ENCODE data around the gene CPM.

The CPM gene

GRCh38 chr12:68903511-68903910 lies 29.5 kb downstream of the CPM start:
- no peak for DNase-seq

DNA sequence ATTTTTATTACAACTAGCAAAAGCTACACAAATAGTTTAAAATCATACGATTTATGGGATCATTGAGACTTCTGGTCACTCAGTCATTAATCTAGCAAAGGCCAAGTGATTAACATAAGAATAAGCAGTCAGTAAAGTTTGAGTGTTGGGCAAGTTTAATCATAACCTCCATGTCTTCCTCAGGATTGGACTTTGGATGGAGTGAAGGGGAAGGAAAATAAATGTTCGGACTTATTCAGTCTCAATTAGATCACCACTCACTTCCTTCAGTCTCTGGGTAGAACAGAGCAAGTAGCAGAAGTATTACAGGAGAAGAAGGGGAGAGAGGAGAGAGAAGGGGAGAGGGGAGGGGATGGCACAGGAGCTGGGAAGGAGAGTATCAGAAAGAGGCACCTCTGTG lies 31.4 kb downstream of the CPM start:
- no peak for DNase-seq

- DNase-seq: no peak
These were observed 31.8 kb downstream of the CPM start for GRCh38 chr12:68901145-68901544.

GRCh38 chr12:68900241-68900640 lies 32.7 kb downstream of the CPM start:
- DNase-seq: no peak

DNA sequence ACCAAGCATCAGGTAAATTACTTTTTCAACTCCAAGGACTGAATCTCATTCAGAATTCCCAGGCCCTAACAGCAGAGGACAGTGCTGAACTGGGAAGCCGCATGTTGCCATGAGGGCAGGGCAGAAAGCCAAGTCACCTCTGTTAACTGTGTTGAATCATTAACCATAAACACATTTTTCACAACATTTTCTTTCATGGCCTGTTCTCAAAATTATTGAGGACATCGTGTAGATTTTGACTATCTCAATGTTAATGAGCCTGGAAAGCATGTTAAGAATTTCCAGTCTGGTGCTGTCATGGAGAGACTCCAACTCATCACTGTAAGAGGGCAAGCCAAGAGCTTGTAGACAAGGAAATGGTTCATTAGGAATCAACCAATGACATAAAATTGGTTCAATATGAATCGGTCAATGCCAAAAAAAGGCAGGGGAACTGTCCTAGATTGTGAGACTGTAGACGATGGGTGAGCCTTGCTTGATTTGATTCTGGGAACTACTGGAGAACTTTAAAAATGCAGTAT lies 33.7 kb downstream of the CPM start:
- no peak for DNase-seq

GRCh38 chr12:68896881-68897540 lies 36.0 kb downstream of the CPM start:
- no peak for DNase-seq

- no peak for DNase-seq
These were observed 38.6 kb downstream of the CPM start for GRCh38 chr12:68894276-68894855.

DNA sequence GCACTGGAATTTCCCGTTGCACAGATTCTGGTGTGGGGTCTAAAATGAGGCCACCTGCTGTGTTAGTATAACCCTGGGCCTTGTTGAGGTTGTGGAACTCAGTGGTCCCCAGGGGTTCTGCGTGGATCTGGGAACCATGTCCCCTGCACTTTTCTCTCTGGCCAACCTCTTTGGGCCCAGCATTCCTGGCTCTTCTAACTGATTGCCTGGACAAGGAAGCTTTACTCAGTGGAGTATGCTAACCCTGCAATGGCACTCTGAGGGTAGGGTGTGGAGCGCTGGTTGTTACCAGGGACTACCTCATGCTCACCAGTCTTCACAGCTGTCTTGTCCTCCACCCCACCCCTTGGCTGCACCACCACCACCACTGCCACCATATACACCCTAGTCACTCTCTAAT lies 39.2 kb downstream of the CPM start:
- no peak for DNase-seq

DNA sequence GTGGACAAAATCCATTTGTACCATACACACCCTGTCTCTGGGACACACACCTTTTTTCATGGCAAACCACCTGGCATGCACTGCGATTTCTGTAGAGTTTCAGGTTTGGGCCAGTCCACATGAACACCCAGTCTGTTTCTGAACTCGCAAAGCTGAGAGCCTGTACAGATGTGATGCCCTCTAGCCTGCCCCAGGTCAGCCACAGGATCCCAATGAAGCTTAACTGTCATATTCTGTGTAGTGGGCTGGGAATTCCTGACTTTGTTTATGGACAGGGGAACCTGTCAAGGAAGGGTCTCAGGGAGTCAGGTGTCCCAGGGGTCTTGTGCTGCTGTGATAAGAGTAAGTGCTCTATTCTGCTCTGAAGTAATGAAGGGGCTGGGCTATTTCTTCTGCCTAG lies 39.8 kb downstream of the CPM start:
- no peak for DNase-seq

- DNase-seq: no peak
These were observed 41.8 kb downstream of the CPM start for GRCh38 chr12:68891141-68891540.

DNA sequence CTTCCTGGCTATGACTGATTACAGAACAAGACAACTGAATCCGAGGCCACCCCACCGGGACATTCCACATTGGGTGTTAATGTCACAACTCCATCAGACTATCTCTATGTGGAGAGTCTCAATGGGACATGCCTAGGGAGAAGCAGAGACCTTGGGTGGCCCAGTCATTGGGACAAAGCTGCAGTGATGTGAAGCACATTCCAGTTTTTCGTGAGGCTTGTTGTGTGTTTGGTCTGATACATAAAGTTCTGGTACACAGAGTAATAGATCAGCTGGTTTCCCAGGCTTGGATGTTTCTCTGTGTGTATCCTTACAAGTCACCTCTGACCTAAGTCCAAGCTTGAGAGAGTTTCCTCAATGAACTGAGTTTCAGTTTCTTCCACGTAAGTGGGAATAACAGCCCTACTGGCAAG lies 42.3 kb downstream of the CPM start:
- DNase-seq: no peak

GRCh38 chr12:68888243-68888642 lies 44.7 kb downstream of the CPM start:
- no peak for DNase-seq

- DNase-seq: no peak
These were observed 45.3 kb downstream of the CPM start for GRCh38 chr12:68887641-68888040.

DNA sequence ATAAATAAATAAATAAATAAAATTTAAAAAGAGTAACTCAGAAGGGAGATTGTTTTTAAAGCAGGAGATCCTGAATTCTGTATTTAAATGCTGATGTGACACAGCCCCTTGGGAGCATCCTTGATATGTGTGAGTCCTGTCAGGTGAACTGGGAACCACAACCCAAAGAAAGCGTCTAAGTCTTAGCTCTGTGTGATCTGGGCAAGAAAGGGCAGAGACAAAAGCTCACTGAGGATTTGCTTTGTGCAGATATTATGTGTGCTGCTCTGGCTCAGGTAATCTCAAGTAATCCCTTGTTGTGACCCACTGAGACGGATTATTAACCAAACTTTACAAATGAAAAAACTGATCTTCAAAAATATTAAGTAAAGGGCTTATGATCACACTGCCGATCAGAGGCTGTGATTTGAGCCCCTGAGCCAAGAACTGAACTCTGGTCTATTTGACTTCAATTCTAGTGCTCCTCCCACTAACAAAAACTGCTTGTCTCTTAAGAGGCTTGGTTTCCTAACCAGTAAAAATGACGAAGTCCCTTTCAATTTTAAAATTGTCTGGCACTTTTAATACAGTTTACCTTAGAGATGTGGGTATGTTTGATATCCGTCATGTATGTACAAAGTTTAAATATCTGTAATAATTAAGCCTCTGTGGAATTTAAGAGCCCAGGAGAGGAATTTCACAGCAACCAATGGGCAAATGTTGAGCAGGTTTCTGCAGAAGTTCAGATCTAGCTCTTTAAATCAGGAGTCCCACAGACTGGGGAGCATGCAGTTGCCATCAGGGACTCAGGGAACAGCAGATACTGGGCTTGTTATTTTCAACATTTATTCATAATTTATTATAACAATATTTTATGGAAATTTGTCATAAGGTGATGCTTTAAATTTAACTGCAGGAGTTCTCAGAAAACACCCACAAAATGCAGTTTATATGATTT lies 46.1 kb downstream of the CPM start:
- no peak for DNase-seq

- DNase-seq: no peak
These were observed 47.6 kb downstream of the CPM start for GRCh38 chr12:68885381-68885780.

- no peak for DNase-seq
These were observed 48.7 kb downstream of the CPM start for GRCh38 chr12:68884251-68884650.

GRCh38 chr12:68883151-68883550 lies 49.8 kb downstream of the CPM start:
- no peak for DNase-seq

- DNase-seq: no peak
These were observed 50.6 kb downstream of the CPM start for GRCh38 chr12:68882251-68882964.

GRCh38 chr12:68880660-68881325 lies 52.2 kb downstream of the CPM start:
- DNase-seq: no peak

- no peak for DNase-seq
These were observed 54.1 kb downstream of the CPM start for GRCh38 chr12:68878846-68879245.

DNA sequence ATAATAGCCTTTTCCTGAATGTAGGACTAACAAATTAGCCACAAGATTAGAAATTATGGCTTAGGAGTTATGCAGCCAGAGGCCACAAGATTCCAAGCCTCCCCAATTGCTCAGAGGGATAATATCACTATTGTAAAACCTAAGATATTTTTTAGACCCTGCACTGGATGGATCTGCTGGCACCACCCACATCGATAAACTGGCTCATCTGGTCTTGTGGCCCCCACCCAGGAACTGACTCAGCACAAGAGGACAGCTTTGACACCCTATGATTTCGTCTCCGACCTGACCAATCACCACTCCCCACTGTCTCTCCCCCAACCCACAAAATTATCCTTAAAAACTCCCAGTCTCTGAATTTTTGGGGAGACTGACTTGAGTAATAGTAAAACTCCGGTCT lies 54.7 kb downstream of the CPM start:
- DNase-seq: no peak

- DNase-seq: no peak
These were observed 55.4 kb downstream of the CPM start for GRCh38 chr12:68877583-68877982.

Data from central memory CD4-positive, alpha-beta T cell (primary cell).